Prostate gland (tissue), 2 donors: ENCODE measurements around the gene XXYLT1.

ENCODE experiments used
- CTCF ChIP-seq, 4 experiments: fragments of 200-600 bp in 2 of 4; fragments of 450-650 bp in 2 of 4; sonication (generic) in 2 of 4; IDR thresholded peaks; 1 replicate in 3 of 4; 2 replicates in 1 of 4; pipeline ENCODE4 v1.5.1; 2016 to 2019; ENCODE audit warnings: antibody characterized with exemption in 4 of 4, mild to moderate bottlenecking in 2 of 4, moderate library complexity in 2 of 4
- POLR2A ChIP-seq: fragments of 450-650 bp; IDR thresholded peaks from one replicate; pipeline ENCODE4 v1.6.1; 2016; ENCODE audit warnings: antibody characterized with exemption, mild to moderate bottlenecking

- TF ChIP-seq CTCF (IDR thresholded peaks at IDR 0.05): no peak
- TF ChIP-seq POLR2A: no peak
Measured at GRCh38 chr3:195142519-195142918, 128.4 kb downstream of the XXYLT1 start.
